ENCODE data around the gene PPTC7.
"Not testable (repeated sequence)": the region's sequence is repeated elsewhere in the genome, so short reads cannot be mapped to it uniquely, and the experiment has no call there.

The PPTC7 gene

DNA sequence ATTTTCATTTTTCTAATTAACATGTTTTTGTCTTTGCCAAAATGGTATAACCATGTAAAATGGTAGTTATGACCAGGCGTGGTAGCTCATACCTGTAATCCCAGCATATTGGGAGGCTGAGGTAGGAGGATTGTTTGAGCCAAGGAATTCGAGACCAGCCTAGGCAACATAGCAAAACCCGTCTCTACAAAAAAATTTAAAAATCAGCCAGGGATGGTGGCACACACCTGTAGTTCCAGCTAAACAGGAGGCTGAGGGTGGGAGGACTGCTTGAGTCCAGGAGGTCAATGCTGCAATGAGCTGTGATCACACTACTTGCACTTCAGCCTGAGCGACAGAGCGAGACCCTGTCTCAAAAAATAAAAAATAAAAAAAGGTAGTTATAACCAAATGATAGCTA lies 23.1 kb downstream of the PPTC7 start:
- no peak for DNase-seq

- DNase-seq, result not testable (repeated sequence)
These were observed 24.2 kb downstream of the PPTC7 start for GRCh38 chr12:110558945-110559344.

GRCh38 chr12:110557300-110557699 lies 25.8 kb downstream of the PPTC7 start:
- DNase-seq, result no peak

DNA sequence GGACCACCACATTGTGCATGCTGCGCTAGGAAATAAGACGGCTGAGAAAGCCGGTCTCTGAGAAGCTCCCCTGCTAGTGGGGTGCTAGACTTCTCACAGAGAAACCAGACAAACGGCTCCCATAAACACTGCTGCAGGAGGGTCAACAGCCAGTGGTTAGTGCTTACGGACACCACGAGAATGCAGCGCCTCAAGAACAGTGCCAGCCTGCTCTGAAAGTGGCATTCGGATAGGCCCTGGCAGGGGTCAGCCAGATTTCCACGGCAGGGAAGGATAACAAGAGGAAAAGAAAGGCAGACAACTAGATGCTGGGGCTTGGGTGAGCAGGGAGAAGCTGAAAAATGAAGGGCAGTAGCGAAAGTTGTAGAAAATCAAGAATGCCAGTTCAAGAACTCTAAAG lies 26.4 kb downstream of the PPTC7 start:
- no peak for DNase-seq

GRCh38 chr12:110555577-110556406 lies 27.3 kb downstream of the PPTC7 start:
- no peak for DNase-seq

DNA sequence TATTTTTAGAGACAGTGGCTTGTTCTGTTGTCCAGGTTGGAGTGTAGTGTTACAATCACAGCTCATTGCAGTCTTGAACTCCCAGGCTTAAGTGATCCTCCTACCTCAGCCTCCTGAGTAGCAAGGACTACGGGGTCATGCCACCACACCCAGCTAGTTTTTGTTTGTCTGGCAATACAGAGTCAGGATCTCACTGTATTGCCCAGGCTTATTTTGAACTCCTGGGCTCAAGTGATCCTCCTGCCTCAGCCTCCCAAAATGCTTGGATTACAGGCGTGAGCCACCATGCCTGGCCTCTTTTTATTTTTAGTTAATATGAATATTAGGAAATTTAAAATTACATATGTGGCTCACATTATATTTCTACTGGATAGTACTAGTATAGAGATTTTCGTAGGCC lies 28.9 kb downstream of the PPTC7 start:
- no peak for DNase-seq

GRCh38 chr12:110550981-110551380 lies 32.1 kb downstream of the PPTC7 start:
- DNase-seq, result no peak

- no peak for DNase-seq
These were observed 33.4 kb downstream of the PPTC7 start for GRCh38 chr12:110549716-110550115.

- DNase-seq, result no peak
These were observed 34.4 kb downstream of the PPTC7 start for GRCh38 chr12:110548678-110549077.

- no peak for DNase-seq
These were observed 36.0 kb downstream of the PPTC7 start for GRCh38 chr12:110547090-110547489.

GRCh38 chr12:110546339-110546738 lies 36.8 kb downstream of the PPTC7 start:
- DNase-seq, result no peak

GRCh38 chr12:110545812-110546211 lies 37.3 kb downstream of the PPTC7 start:
- no peak for DNase-seq

DNA sequence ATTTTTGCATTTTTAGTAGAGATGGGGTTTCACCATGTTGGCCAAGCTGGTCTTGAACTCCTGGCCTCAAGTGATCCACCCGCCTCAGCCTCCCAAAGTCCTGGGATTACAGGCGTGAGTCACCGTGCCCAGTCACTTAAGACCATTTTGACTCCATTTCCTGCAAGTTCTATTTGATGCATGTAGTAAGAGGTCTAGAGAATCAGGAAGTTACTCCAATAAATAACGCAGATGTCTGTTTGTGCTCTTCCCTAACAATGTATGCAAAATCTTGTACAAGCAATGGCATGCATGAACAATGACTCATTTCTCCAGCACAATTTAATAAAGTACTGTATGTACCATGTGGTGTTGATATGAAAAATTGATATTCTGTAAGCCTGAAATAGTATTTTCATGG lies 37.9 kb downstream of the PPTC7 start:
- DNase-seq, result not testable (repeated sequence)

GRCh38 chr12:110543965-110544364 lies 39.2 kb downstream of the PPTC7 start:
- no peak for DNase-seq

- no peak for DNase-seq
These were observed 39.7 kb downstream of the PPTC7 start for GRCh38 chr12:110543252-110543959.

GRCh38 chr12:110540048-110540447 lies 43.1 kb downstream of the PPTC7 start:
- DNase-seq, result no peak

DNA sequence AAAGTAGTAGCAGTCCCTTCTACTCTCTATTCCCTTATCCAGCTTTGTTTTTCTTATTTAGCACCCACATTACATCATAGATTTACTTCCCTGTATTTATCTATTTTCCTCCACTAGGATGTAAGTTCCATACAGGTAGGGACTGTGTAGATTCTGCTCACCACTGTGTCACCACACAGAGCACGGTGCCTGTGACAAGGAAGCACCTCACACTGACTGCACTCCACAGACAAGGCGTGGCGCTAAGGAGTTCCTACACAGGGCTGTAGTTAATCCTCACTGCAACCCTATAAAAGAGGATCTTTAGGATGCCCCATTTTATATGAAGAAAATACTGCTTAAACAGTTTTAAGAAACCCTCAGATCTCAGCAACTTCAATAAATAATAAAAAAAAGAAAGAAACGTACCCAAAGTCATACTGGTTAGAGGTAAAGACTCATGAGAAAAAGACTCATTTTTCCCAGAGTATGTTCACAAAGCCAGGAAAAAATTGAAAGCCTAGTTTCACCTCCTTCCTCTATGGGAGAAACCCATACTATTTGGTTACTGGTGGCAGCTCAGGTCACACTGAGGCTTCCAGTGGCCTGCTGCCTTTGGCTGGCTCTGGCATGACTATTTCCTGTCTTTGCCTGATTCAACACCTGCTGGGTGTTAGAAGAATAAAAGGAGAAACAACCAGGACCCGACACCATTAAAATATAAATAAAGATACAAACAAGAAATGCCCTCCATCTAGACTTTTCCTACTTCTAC lies 44.1 kb downstream of the PPTC7 start:
- no peak for DNase-seq

GRCh38 chr12:110537605-110538409 lies 45.3 kb downstream of the PPTC7 start:
- no peak for DNase-seq

DNA sequence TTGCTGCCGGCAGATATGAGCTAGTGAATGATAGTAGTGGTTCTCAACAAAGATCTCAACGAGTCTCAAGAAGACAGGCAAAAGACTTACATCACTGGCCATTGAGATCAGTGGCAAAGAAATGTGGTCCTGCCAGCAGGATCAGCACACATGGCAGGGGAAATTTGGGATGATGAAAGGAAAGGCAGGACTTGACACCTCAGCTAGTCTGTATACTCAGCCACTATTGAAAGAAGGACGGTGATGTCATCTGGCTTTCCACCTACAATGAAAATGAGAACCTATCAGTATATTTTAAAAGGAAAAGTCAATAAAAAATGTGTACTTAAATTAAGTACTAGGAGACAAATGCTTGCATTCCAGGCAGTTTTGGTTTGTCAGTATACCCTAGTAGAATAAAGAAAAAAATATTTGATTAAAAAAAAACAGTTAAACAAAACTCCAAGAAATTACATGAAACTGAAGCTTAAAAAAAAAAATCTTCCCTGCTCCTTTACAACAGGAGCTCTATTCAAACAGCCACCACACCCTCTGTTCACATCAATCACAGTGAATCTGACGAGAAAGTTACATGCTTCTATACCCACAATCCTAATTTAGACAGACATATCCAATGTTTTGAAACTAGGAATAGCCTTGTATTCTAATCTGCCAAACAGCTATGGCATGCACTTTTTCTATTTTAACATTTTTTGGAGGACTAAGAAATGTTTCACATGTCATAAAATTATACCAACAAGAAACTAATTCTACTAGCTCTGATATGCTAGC lies 46.1 kb downstream of the PPTC7 start:
- no peak for DNase-seq

GRCh38 chr12:110534811-110535210 lies 48.3 kb downstream of the PPTC7 start:
- no peak for DNase-seq

- no peak for DNase-seq
These were observed 49.5 kb downstream of the PPTC7 start for GRCh38 chr12:110533607-110534006.

GRCh38 chr12:110532644-110533043 lies 50.5 kb downstream of the PPTC7 start:
- DNase-seq, result no peak
